CD14-positive monocyte (primary cell): ENCODE results near the gene KDM3B. TPM values are rescaled to one million over a fixed set of nuclear protein-coding genes. Genes with fewer than 3 reads are reported as not detected.

Source experiments
- DNase-seq, 3 donors: peaks; one replicate each; pipeline ENCODE4 v3.0.0-alpha.2; 2011 to 2022
- H2AFZ ChIP-seq: 2 replicates; pipeline ENCODE4 v1.6.0; 2012; ENCODE audit warnings: mild to moderate bottlenecking, low read depth, low read length, inconsistent platforms; ENCODE audit not compliant: insufficient read depth, poor library complexity, severe bottlenecking
- H3K27ac ChIP-seq, 2 donors: 1 replicate in 1 of 2; 2 replicates in 1 of 2; pipeline ENCODE4 v1.5.1; 2012 to 2013; ENCODE audit warnings: low read length in 2 of 2, control low read depth in 1 of 2, inconsistent platforms in 1 of 2, low read depth in 1 of 2, mild to moderate bottlenecking in 1 of 2
- H3K27me3 ChIP-seq, 2 donors: one replicate each; pipeline versions ENCODE4 v1.6.0 to v1.6.1; 2011 to 2013; ENCODE audit warnings: low read length in 2 of 2; ENCODE audit not compliant: control insufficient read depth in 2 of 2, insufficient read depth in 2 of 2
- H3K36me3 ChIP-seq, 2 donors: replicated peaks in 1 of 2; 1 replicate in 1 of 2; 2 replicates in 1 of 2; pipeline versions ENCODE4 v1.5.1 to v1.6.1; 2012 to 2013; ENCODE audit warnings: low read length in 2 of 2, control low read depth in 1 of 2, inconsistent platforms in 1 of 2, mild to moderate bottlenecking in 1 of 2; ENCODE audit not compliant: insufficient read depth in 2 of 2, control insufficient read depth in 1 of 2
- H3K4me1 ChIP-seq, 2 donors: 1 replicate in 1 of 2; 2 replicates in 1 of 2; pipeline versions ENCODE4 v1.5.1 to v1.6.1; 2012 to 2013; ENCODE audit warnings: low read length in 2 of 2, control low read depth in 1 of 2, inconsistent platforms in 1 of 2, mild to moderate bottlenecking in 1 of 2, moderate library complexity in 1 of 2; ENCODE audit not compliant: insufficient read depth in 2 of 2, control insufficient read depth in 1 of 2
- H3K4me2 ChIP-seq: replicated peaks from 2 replicates; pipeline ENCODE3; 2012; ENCODE audit warnings: low read length, moderate library complexity, mild to moderate bottlenecking; ENCODE audit not compliant: poor library complexity, severe bottlenecking; ENCODE audit errors: extremely low read depth
- H3K4me3 ChIP-seq, 3 experiments: fragments of 200-600 bp in 1 of 3; sonication (generic) in 1 of 3; replicated peaks in 1 of 3; 1 replicate in 2 of 3; 2 replicates in 1 of 3; pipeline ENCODE4 v1.5.1; 2011 to 2013; ENCODE audit warnings: low read length in 3 of 3, mild to moderate bottlenecking in 3 of 3, control low read depth in 2 of 3, low read depth in 2 of 3, inconsistent platforms in 1 of 3, moderate library complexity in 1 of 3
- H3K79me2 ChIP-seq: 2 replicates; pipeline ENCODE4 v1.6.0; 2012; ENCODE audit warnings: mild to moderate bottlenecking, control low read depth, inconsistent platforms, low read length, moderate library complexity; ENCODE audit not compliant: insufficient read depth
- H3K9ac ChIP-seq: 2 replicates; pipeline ENCODE4 v1.6.0; 2017; ENCODE audit warnings: low read length, mild to moderate bottlenecking; ENCODE audit not compliant: insufficient read depth, poor library complexity, severe bottlenecking
- H3K9me3 ChIP-seq, 2 donors: replicated peaks in 1 of 2; 1 replicate in 1 of 2; 2 replicates in 1 of 2; pipeline versions ENCODE4 v1.5.1 to v1.6.1; 2012 to 2013; ENCODE audit warnings: low read length in 2 of 2, control low read depth in 1 of 2; ENCODE audit not compliant: control insufficient read depth in 1 of 2, insufficient read depth in 1 of 2
- H4K20me1 ChIP-seq: 2 replicates; pipeline ENCODE4 v1.6.0; 2012; ENCODE audit warnings: mild to moderate bottlenecking, low read length, control low read depth, moderate library complexity; ENCODE audit not compliant: insufficient read depth
- H3K27ac Mint-ChIP-seq, 7 donors: one replicate each; pipeline ENCODE4 v1.8.0; 2020; ENCODE audit warnings: mild to moderate bottlenecking in 7 of 7, mixed read lengths in 7 of 7, moderate library complexity in 6 of 7, inconsistent platforms in 2 of 7
- H3K27me3 Mint-ChIP-seq, 3 donors: one replicate each; pipeline ENCODE4 v1.8.0; 2021 to 2022; ENCODE audit warnings: low read depth in 3 of 3, mild to moderate bottlenecking in 3 of 3, mixed read lengths in 3 of 3, moderate library complexity in 3 of 3, inconsistent platforms in 1 of 3
- H3K36me3 Mint-ChIP-seq, 2 donors: one replicate each; pipeline ENCODE4 v1.8.0; 2020; ENCODE audit warnings: mixed read lengths in 2 of 2, inconsistent platforms in 1 of 2, mild to moderate bottlenecking in 1 of 2
- H3K4me1 Mint-ChIP-seq: one replicate; pipeline ENCODE4 v1.8.0; 2020; ENCODE audit warnings: mild to moderate bottlenecking, mixed read lengths
- H3K4me3 Mint-ChIP-seq, 2 donors: one replicate each; pipeline ENCODE4 v1.8.0; 2020; ENCODE audit warnings: mild to moderate bottlenecking in 2 of 2, mixed read lengths in 2 of 2, moderate library complexity in 1 of 2
- H3K9me3 Mint-ChIP-seq, 7 donors: one replicate each; pipeline ENCODE4 v1.8.0; 2020 to 2022; ENCODE audit warnings: mixed read lengths in 7 of 7, mild to moderate bottlenecking in 6 of 7, moderate library complexity in 6 of 7, inconsistent platforms in 2 of 7
- CTCF ChIP-seq: fragments of 200-600 bp; IDR thresholded peaks from one replicate; pipeline ENCODE4 v1.8.0; 2022; ENCODE audit warnings: antibody characterized with exemption, mild to moderate bottlenecking
- WGBS: methylation state at CpG from one replicate; pipeline ENCODE4 v1.1.5; 2013; ENCODE audit warnings: missing lambda C conversion rate; ENCODE audit not compliant: insufficient coverage; 5-methylcytosine and 5-hydroxymethylcytosine counted together
- intact Hi-C, 2 donors: fragments of 100-400 bp; cut with micrococcal nuclease; formaldehyde crosslinking; loops; one replicate each; pipeline versions ENCODE4 v1.15.0 to v1.15.1; 2023
- polyA plus RNA-seq, 3 donors: library from polyadenylated mRNA; depleted of rRNA in 1 of 3; unstranded in 2 of 3; stranded (reverse) in 1 of 3; fragments of 300-500 nt in 2 of 3; fragments of >200 nt in 1 of 3; fragmentation: Illumina TruSeq in 2 of 3; gene quantifications; 1 replicate in 2 of 3; 2 replicates in 1 of 3; pipeline ENCODE4 v1.2.3, GENCODE V29; 2012 to 2021

Gene KDM3B
- polyA plus RNA-seq, 3 donors, result 11.7 to 52.1 (median 17.4) TPM

GRCh38 chr5:138458384-138458783 lies 105.9 kb downstream of the KDM3B start:
- no peak for DNase-seq
- no peak overlapping the region for H3K9ac ChIP-seq
- no peaks in the 10 kb centered on the region for H3K36me3 ChIP-seq
- no peak overlapping the region for H3K4me3 ChIP-seq
- H4K20me1 ChIP-seq, result no peaks in the 10 kb centered on the region
- H3K4me2 ChIP-seq, result no peak overlapping the region
- TF ChIP-seq CTCF, result no peak
- H3K27ac ChIP-seq, result no peak overlapping the region
- Mint-ChIP-seq H3K4me3 (no peak overlapping the region), H3K27ac (peak overlapping the region in 2 of 7 donors; percentile 46 to 84), H3K4me1 (peaks cover 26% of the 10 kb centered on the region), H3K27me3 (peaks cover 0 to 9% (median 3%) of the 10 kb centered on the region in 3 donors), H3K36me3 (peaks cover 0 to 7% of the 10 kb centered on the region in 2 donors), H3K9me3 (peaks cover 0 to 1% (median 0%) of the 10 kb centered on the region in 7 donors)
- no peaks in the 10 kb centered on the region for H3K27me3 ChIP-seq
- no peaks in the 10 kb centered on the region for H3K9me3 ChIP-seq
- intact Hi-C loops, result no loop called here
- WGBS, result 30% methylated on average over 4 of the region's 11 CpGs
- H3K4me1 ChIP-seq, result peaks cover 20 to 23% of the 10 kb centered on the region in 2 donors
- peak overlapping the region; percentile 32 for H2AFZ ChIP-seq
- no peaks in the 10 kb centered on the region for H3K79me2 ChIP-seq

- Mint-ChIP-seq H3K4me3 (peak overlapping the region; percentile 32 to 76), H3K36me3 (peaks cover 0 to 7% of the 10 kb centered on the region in 2 donors), H3K4me1 (peaks cover 28% of the 10 kb centered on the region), H3K9me3 (peaks cover 0 to 1% (median 0%) of the 10 kb centered on the region in 7 donors), H3K27ac (peak overlapping the region in 6 of 7 donors; percentile 81 to 94 (median 90)), H3K27me3 (peaks cover 0 to 9% (median 3%) of the 10 kb centered on the region in 3 donors)
- no peak for DNase-seq
- Histone ChIP-seq H3K4me1 (peaks cover 25 to 28% of the 10 kb centered on the region in 2 donors), H3K36me3 (no peaks in the 10 kb centered on the region), H3K9ac (no peak overlapping the region), H3K79me2 (no peaks in the 10 kb centered on the region), H3K4me3 (no peak overlapping the region), H3K27ac (no peak overlapping the region), H3K27me3 (no peaks in the 10 kb centered on the region), H3K9me3 (no peaks in the 10 kb centered on the region), H3K4me2 (no peak overlapping the region), H2AFZ (peak overlapping the region; percentile 66), H4K20me1 (no peaks in the 10 kb centered on the region)
- no peak for TF ChIP-seq CTCF
- 78% methylated on average over 9 of the region's 9 CpGs for WGBS
- intact Hi-C loops, result no loop called here
These were observed 106.4 kb downstream of the KDM3B start for GRCh38 chr5:138458856-138459255.
